ENCODE data around the gene PYY.
"Not testable (repeated sequence)": the region's sequence is repeated elsewhere in the genome, so short reads cannot be mapped to it uniquely, and the experiment has no call there.

Gene PYY

GRCh38 chr17:43932357-43932756, 21.4 kb downstream of the PYY start:
- no peak for TF ChIP-seq CTCF (conservative IDR thresholded peaks at IDR 0.05)
- TF ChIP-seq ZFX (IDR thresholded peaks at IDR 0.05): no peak

DNA sequence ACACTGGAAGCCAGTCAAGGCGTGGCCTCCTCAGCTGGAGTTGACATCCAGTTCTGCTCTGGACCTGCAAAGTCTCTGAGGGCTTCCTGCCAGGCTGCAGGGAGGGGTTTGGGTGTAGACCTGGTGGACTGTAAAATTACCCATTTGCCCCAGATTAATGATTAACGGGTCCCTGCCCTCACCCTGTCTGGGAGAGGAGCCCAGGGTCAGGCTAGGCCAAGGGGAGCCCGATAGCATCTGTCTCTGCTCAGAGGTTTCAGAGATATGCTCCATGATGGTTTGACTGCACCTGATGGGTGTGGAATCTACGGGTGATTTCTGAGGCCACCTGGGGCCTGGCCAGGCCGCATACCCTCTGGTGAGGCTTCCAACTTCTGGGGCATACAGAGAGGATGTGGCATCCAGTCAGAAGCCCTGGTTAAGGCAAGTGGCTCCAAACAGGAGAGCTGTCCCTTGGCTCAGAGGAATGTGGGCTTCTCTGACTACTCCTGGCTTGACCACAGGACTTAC, 22.6 kb downstream of the PYY start:
- no peak overlapping the region for H3K27ac ChIP-seq
- no peak for TF ChIP-seq CTCF (conservative IDR thresholded peaks at IDR 0.05)
- no peak for TF ChIP-seq ZFX (IDR thresholded peaks at IDR 0.05)

More at GRCh38 chr17:43932357-43932756, 21.4 kb downstream of the PYY start:
- H3K27ac ChIP-seq: no peak overlapping the region

DNA sequence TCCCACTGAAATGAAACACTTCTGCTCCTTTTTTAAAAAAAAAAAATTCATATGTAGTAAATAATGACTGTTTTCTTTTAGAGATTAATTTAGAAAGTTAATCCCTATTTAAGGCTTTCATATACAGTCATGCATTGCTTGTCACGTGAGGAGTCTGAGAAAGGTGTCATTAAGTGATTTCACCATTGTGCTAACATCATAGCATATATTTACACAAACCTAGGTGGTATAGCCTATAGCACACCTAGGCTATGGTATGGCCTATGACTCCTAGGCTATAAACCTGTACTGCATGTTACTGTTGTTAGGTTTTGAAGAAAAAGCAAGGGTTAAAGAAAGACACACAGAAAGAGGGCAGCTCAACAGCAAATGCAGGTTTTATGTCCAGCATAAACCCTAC, 25.1 kb downstream of the PYY start:
- TF ChIP-seq ZFX (IDR thresholded peaks at IDR 0.05) (no peak), CTCF (conservative IDR thresholded peaks at IDR 0.05) (no peak)
- no peak overlapping the region for H3K27ac ChIP-seq

DNA sequence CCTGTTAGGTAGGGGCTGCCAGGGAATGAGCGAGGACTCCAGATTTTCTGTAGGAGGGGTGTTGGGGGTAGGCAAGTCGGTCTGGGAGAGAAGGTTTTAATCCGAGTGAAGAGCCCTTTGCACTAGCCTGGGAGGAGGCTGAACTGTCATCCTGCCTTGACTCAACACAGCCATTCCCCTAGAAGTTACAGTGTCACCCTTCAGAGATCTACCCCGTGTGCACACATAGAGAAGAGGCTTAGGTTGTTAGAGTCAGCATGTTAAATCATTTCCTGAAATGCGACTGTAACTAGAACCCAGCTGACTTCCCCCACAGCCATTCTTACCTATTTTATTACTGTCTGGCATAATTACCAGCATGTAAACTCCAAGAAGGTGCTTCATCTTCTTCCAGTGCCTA, 25.8 kb downstream of the PYY start:
- not testable (repeated sequence) for H3K27ac ChIP-seq

DNA sequence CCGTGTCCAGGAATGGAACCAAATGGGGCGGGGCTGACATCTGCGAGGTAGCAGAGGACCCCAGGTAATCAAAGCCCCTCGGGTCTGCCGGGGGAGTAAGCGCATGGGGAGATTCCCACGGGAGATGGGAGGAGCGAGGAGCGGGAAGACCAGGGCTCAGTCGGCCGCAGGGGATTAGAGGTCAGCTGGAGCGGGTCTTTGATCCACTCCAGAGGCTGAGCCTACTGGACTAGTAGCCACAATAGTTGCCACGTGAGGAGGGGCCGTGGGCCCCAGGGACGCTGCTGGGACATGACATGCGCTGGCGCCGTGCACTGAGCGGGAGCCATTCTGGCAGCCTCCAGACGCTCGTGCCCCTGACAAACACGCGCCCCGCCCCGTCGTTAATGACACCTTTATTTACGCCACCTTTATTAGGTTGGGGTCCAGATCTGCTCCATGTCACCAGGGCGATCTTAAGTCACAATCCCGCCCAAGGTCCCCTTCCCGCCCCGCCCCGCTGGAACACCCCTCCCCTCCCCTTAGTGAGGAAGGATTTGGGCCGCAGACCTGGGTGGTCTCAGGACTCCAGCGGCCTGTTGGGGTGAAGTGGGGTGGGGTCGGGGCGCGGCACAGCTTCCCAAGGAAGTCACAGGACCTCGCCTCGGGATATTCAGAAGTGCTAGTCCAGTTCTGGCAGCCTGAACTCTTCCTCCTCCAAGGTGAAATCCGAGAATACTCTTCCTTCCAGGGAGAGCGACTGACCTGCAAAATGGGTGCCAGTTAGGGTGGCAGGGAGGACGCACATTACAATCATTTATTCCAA, 26.5 kb downstream of the PYY start:
- TF ChIP-seq ZFX (IDR thresholded peaks at IDR 0.05): no peak
- no peak for TF ChIP-seq CTCF (conservative IDR thresholded peaks at IDR 0.05)
- H3K27ac ChIP-seq: no peak overlapping the region

DNA sequence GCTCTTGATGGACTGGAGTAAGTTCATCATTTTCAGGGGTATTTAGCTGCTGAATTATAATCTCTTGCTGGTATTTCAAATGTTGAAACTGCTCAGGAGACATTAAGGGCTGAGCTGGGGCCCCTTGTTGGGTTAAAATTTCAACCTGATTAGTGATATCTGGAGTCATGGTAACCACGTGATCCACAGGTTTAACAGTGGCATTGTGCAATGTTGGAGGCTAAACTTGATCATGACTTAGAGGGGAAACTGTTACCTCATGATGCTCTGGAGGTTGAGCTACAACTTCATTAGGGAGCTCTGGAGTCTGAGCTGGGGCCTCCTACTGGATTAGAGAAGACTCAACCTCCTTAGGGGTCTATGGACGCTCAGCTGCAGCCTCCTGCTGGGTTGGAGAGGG, 29.2 kb downstream of the PYY start:
- no peak for TF ChIP-seq ZFX (IDR thresholded peaks at IDR 0.05)
- no peak overlapping the region for H3K27ac ChIP-seq

DNA sequence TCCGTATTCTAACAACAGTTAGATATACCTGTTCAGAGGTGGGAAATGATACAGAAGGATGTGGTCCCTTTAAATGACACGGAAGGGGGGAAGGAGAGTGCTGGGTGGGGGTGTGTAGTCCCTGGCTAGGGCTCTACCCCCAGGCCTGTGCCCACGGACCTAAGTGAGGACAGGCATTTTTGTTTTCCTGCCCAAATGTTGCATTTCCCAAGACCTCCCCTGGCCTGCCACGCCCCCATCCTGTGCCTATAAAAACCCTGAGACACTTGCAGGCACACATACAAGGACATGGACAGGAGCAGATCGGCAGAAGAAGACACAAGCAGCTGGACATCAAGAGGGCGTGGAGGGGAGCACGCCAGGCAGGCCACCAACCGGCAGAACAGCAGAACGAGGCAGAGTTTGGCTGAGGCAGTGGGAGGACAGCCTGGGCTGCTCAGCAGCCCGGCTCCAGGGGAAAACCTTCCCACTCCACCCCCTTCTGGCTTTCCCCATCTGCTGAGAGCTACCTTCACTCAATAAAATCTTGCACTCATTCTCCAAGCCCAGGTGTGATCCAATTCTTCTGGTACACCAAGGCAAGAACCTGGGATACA, 33.1 kb downstream of the PYY start:
- H3K27ac ChIP-seq: no peak overlapping the region
- no peak for TF ChIP-seq ZFX (IDR thresholded peaks at IDR 0.05)
- TF ChIP-seq CTCF (conservative IDR thresholded peaks at IDR 0.05): no peak

- TF ChIP-seq CTCF (conservative IDR thresholded peaks at IDR 0.05) (no peak), ZFX (IDR thresholded peaks at IDR 0.05) (no peak)
- no peak overlapping the region for H3K27ac ChIP-seq
Measured at GRCh38 chr17:43918026-43918389, 35.7 kb downstream of the PYY start.
